HG02588 (cell line): ENCODE measurements around the gene DHH.

Experiments used
- ATAC-seq: cut with Tn5 transposase; IDR thresholded peaks from one replicate; pipeline ENCODE4 v1.9.1; 2021; ENCODE audit warnings: mild to moderate bottlenecking, moderate library complexity; ENCODE audit not compliant: unreplicated experiment

The DHH gene

GRCh38 chr12:49109641-49110463 is 15.3 kb upstream of the DHH start:
- no peak for ATAC-seq

- ATAC-seq: no peak
These were observed 14.4 kb upstream of the DHH start for GRCh38 chr12:49108958-49109404.

- ATAC-seq: no peak
These were observed 11.0 kb upstream of the DHH start for GRCh38 chr12:49105504-49106084.

GRCh38 chr12:49104822-49105221 is 10.2 kb upstream of the DHH start:
- no peak for ATAC-seq

GRCh38 chr12:49100380-49100779 is 5.8 kb upstream of the DHH start:
- ATAC-seq: no peak

- no peak for ATAC-seq
These were observed 4.1 kb upstream of the DHH start for GRCh38 chr12:49098703-49099102.

GRCh38 chr12:49098035-49098451 is 3.4 kb upstream of the DHH start:
- ATAC-seq: no peak

- no peak for ATAC-seq
These were observed 2.8 kb upstream of the DHH start for GRCh38 chr12:49097381-49097780.

- no peak for ATAC-seq
These were observed 369 bp upstream of the DHH start for GRCh38 chr12:49094975-49095365.

GRCh38 chr12:49093792-49094159 is 825 bp downstream of the DHH start:
- ATAC-seq: no peak

- no peak for ATAC-seq
These were observed 1.7 kb downstream of the DHH start for GRCh38 chr12:49092816-49093406.

GRCh38 chr12:49092086-49092815 is 2.4 kb downstream of the DHH start:
- ATAC-seq: no peak

GRCh38 chr12:49091836-49092085 is 2.8 kb downstream of the DHH start:
- no peak for ATAC-seq

- no peak for ATAC-seq
These were observed 3.4 kb downstream of the DHH start for GRCh38 chr12:49091056-49091835.

- ATAC-seq: no peak
These were observed 4.5 kb downstream of the DHH start for GRCh38 chr12:49089821-49090773.

- no peak for ATAC-seq
These were observed 5.7 kb downstream of the DHH start for GRCh38 chr12:49088932-49089330.

- peak; percentile 75 for ATAC-seq
These were observed 6.3 kb downstream of the DHH start for GRCh38 chr12:49088150-49088931.

- ATAC-seq: no peak
These were observed 8.5 kb downstream of the DHH start for GRCh38 chr12:49086116-49086515.

- no peak for ATAC-seq
These were observed 10.2 kb downstream of the DHH start for GRCh38 chr12:49084438-49084837.
